GM18505 (cell line): Measurements from ENCODE around the gene CCT5.
A peak's percentile ranks its signal among the peaks of the same experiment; 100 is the strongest.
"Not testable (repeated sequence)": the region's sequence is repeated elsewhere in the genome, so short reads cannot be mapped to it uniquely, and the experiment has no call there.

Experiments
- ATAC-seq: cut with Tn5 transposase; IDR thresholded peaks from one replicate; pipeline ENCODE4 v1.9.1; 2021; ENCODE audit not compliant: unreplicated experiment
- POLR2A ChIP-seq: IDR thresholded peaks from 4 replicates; pipeline ENCODE4 v1.6.1; 2011; ENCODE audit warnings: borderline replicate concordance; ENCODE audit not compliant: insufficient read depth, insufficient read length; ENCODE audit errors: extremely low read depth

The CCT5 gene

DNA sequence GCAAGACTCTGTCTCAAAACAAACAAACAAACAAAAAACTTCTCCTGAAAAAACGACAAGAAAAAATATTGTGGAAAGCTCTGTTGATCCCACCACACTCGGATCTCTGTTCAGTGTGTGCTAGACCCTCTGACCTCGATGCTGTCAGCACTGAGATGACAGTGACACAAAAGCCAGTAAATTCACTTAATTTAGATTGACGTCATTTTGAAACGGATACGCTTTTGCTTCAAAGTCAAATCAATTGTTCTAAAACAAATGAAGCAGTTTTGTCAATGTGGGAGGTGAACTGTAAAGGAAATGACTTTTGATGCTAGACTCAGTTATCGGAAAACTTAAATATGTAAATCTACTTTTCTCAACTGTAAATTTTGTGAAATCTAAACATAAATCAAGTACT is 26.6 kb downstream of the CCT5 start:
- ATAC-seq: no peak
- TF ChIP-seq POLR2A: no peak

DNA sequence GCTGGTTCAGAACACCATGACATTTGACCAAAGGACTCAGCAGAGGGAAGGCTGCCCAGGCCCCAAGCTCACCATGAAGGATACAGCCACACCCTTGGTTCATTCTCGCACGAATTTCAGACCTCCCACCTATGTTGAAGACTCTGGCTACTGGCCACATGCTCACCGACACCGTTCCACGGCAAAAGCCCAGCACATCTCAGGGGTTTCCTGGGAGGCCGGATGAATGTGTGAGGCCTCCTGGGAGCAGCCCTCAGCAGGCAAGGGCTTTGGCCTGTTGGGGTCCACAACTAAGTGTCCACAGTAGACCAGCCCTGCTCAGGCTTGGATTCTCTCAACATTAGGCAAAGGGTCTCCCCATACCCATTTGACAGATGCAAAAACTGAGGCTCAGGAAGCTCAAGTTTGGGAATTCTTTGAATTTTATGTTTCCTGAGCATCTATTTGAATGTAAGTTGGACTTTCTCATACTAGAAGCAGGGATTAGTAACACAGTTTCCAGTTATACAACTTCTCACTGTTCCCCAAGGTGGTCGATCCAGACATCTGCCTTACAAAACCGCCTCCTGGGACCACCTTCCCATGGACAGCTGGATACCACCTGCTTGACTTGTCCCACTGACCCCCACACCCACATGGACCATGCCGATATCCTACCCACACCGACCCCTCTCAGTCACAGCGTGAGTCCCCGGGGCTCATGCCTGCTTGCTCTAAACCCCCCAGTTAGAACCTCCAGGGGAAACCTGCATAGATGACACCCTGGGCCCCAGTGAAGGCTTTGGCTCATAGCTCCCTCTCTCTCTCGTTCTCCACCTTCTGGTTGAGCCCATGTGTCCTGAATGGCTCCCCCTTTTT is 27.9 kb downstream of the CCT5 start:
- no peak for ATAC-seq
- TF ChIP-seq POLR2A: no peak

GRCh38 chr5:10278658-10279279 is 28.7 kb downstream of the CCT5 start:
- no peak for TF ChIP-seq POLR2A
- no peak for ATAC-seq

- TF ChIP-seq POLR2A: no peak
Observed at GRCh38 chr5:10279328-10279727, 29.2 kb downstream of the CCT5 start.

DNA sequence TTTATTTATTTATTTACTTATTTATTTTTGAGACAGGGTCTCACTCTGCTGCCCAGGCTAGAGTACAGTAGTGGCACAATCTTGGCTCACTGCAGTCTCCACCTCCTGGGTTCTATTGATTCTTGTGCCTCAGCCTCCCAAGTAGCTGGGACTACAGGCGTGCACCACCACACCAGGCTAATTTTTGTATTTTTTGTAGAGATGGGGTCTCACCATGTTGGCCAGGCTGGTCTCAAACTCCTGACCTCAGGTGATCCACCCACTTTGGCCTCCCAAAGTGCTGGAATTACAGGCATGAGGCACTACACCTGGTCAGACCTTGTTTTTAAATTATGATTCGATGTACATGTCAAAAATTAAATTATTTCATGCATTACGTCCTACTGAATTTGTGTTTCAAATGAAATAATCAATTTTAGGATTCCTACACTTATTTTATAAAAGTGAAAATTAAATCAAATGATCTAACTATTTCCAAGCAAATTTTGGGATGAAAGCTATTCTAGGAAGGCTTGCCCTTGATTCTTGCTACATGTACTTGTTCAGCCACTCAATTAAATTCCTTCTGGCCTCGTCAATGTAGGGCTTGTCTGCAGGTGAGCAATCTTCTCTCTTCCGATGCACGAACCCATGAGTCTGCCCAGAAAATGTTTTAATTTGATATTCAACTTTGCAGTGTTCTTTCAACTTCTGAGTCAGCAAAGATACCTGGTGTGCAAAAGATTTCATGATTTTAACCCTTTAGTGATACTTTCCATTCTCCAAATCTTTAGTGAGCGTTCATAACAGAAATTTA is 30.0 kb downstream of the CCT5 start:
- TF ChIP-seq POLR2A: no peak
- no peak for ATAC-seq

More at GRCh38 chr5:10279328-10279727, 29.2 kb downstream of the CCT5 start:
- no peak for ATAC-seq

DNA sequence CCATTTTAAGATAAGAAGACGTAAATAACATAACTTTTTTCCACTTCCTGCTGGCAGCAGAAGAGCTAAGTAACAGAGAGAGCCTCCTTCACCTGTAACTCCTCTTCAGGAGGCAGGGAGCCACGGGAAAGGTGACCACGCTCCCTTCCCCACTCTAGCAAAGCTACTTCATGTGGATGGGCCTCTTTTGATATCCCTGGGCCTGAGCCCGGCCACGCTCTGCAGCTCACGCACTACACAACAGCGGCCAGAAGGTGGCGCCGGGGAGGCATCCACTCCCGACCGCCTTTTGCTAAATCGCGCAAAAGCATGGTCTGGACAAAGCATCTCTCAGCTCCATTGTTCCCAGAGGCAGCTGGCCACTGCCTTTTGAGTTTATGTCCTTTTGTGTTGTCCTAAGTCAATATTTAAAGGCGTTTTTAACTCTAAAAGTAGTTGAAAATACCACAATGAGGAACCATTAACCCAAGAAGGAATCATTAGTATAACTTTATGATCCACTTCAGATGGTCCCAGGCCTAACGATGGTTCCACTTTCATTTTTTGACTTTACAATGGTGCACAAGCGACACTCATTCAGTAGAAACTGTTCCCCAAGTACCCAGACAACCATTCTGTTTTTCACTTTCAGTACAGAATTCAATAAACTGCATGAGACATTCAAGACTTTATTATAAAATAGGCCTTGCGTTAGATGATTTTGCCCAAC is 34.0 kb downstream of the CCT5 start:
- ATAC-seq: peak; percentile 90
- TF ChIP-seq POLR2A: no peak

DNA sequence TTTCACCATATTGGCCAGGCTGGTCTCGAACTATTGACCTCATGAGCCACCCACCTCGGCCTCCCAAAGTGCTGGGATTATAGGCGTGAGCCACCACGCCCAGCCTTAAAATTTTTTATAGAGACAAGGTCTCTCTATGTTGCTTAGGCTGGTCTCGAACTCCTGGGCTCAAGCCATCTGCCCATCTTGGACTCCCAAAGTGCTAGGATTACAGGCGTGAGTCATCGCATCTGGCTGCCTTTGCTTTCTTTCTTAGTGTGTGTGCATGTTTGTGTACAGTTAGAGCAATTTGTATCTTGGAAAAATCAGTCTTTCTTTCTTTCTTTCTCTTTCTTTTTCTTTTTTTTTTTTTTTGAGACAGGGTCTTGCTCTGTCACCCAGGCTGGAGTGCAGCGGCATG is 35.3 kb downstream of the CCT5 start:
- not testable (repeated sequence) for ATAC-seq

- no peak for TF ChIP-seq POLR2A
- no peak for ATAC-seq
Observed at GRCh38 chr5:10286162-10286861, 36.2 kb downstream of the CCT5 start.

DNA sequence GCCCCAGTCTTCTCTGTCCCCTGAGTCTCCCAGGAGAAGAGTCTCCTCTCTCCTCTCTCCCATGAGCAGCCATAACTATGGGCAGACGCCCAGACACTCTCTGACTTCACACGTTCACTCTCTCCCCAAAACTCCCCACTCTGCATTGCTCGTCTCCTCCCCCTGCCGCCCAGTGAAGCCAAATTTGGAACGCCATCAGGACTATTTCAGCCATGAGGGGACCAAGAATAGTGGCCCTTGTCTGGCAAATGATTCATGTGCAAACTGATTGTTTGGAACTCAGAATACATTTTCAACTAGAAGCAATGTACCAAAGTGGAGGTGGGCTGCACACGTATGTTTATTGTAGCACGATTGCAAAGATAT is 36.8 kb downstream of the CCT5 start:
- no peak for ATAC-seq
- TF ChIP-seq POLR2A: no peak

GRCh38 chr5:10288592-10289219 is 38.6 kb downstream of the CCT5 start:
- TF ChIP-seq POLR2A: no peak
- ATAC-seq: peak; percentile 45

- ATAC-seq: no peak
- no peak for TF ChIP-seq POLR2A
Observed at GRCh38 chr5:10289353-10289752, 39.3 kb downstream of the CCT5 start.

DNA sequence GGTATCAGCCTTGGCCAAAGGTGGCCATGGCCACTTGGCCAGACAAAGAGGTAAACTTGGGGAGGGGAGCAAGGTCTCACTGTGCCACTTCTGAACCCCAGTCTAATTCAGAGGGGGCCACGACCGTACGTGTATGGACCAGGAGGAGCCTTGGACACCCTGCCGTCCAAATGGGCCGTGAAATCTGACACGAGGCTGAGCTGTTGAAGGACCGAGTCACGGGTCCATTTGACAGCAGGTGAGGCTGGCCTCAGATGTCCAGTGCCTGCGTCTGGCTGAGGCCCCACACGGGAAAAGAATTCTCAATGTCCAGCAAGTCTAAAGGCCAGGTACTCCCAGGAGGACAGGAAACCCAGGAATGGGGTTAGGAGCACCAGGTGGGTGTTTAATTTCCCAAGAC is 39.9 kb downstream of the CCT5 start:
- TF ChIP-seq POLR2A: no peak
- ATAC-seq: no peak

DNA sequence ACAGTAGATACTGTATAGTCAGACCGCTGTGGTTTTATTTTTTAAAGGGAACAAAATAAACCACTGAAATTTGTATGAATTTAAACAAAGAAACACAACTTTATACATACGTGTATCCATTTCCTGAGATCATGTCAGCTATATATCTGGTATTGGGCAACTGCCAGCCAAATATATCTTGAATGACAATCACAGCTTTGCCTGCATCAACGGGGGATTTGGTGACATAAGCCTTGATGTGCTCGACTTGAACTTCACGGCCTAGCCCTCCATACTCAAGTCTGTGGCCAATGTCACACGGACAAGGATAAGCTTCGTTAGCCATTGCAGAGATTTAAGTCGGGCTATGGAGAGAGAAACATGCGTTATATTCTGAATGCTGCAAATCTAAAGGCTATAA is 40.4 kb downstream of the CCT5 start:
- ATAC-seq: no peak
- TF ChIP-seq POLR2A: no peak
